ENCODE data around the gene LTBP2. TPM values are rescaled to one million over a fixed set of nuclear protein-coding genes. Genes with fewer than 3 reads are reported as not detected.

The LTBP2 gene
- total RNA-seq, 1 experiment from 2014 or later: 30.0 TPM

DNA sequence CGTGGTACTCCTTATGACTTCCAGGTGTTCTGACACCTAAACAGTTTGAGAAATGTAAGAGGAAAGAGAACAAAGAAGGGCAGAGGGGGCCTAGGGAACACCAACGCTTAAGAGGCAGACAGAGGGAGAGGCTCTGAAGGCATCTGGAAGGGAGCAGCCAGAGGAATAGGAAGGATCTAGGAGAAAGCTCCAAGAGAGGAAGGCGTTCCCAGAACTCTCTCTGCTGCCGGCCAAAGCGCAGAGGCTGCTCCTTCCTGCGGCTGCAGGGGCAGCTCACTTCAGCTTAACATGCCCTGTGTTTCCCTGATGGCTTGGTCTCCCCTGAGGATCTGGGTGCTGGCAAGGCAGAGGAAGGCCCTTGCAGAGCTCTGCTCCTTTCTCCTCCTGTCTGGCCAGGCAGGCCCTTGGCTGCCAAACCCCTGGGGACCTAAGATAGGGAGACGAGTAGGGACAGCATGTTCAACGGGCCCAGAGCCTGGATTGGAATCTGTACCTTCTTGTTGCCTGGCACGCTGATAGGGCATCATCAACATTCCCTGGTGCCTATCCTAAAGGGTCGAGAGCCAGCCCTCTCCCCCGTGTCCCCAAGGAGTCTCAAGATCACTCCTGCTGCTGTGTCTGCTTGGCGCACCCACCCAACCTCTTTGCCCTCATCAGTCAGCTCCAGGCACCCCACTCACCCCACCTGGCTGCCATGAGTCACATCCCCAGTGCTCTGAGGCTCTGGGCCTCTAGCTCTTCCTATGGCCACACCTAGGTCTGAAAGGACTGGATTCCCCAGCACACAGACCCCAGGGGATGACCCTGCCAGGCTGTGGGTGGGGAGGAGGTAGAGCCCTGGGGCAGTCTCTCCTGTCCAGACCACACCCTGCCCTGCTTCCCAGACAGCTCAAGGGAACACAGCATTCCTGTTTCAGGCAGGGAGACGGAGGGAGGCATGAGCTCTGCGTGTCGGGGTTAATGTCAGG is 45.6 kb downstream of the LTBP2 start:
- no peak for DNase-seq (ENCODE audit: low spot score)
- in situ Hi-C loops (cut with HindIII; ENCODE audit: low sequenced_read_pairs): no loop called here

DNA sequence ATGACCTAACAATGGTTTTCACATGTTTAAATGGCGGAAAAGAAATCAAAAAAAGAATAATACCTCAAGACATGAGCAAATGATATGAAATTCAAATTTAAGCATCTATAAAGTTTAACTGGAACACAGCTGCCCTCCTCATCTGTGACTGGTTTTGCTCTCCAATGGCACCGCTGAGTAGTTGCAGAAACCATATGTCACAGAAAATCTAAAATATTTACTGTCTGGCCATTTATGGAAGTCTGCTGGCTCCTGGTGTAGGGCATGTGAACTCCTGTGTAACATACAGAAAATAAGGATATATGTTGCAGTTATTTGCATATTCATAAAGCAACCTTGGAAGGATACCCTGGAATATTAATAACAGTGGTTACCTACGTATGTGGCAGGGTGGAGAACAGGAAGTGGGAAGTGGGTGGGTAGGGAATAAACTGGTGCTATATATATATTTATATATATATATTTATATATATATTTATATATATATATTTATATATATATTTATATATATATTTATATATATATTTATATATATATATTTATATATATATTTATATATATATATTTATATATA is 48.4 kb downstream of the LTBP2 start:
- in situ Hi-C loops (cut with HindIII; ENCODE audit: low sequenced_read_pairs): no loop called here
- DNase-seq (ENCODE audit: low spot score): no peak

DNA sequence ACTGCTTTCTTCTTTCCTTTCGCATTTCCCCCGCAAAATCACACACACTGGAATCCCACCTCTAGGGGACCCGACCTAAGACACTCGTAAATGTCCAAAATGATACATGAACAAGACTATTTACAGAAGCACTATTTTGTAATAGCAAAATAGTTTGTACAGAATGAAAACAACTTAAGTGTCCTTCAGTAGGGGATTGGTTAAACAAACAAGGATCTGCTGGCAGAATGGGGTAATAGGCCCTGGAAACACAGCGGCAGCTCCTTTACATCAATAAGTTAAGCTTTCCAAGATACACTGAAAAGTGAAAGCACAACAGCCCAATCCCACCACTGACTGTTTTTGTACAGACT is 48.8 kb downstream of the LTBP2 start:
- in situ Hi-C loops (cut with HindIII; ENCODE audit: low sequenced_read_pairs): no loop called here
- DNase-seq (ENCODE audit: low spot score): no peak

DNA sequence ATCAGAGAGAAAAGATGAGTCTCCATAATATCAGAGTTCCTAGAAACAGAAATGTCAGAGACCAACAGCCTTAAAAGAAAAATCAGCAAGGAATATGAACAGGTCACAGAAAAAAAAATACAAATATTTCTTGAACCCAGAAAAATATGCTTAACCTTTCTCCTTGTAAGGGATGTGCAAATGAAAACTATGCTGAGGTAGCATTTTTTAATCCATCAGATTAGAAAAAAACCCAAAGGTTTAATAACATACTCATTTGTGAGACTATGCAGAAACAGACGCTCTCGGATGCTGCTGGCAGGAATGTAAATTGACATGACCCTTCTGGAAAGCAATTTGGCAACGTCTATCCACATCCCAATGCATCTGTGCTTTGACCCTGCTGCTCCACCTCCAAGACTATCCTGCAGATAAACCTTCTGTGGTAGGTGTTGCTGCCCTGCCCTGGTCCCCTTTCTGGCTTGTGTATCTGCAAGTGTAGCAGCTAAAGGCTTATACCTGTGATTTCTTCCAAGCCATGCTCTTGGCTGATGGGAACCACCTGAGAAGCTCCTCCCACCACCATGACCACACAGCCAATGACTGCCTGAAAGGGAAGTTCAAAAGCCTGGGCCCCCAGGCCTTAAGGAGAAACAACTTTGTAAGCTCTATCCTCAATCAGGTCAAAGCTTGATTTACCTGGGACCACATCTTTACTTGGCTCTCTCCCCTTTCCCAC is 49.4 kb downstream of the LTBP2 start:
- DNase-seq (ENCODE audit: low spot score): no peak
- in situ Hi-C loops (cut with HindIII; ENCODE audit: low sequenced_read_pairs): no loop called here

DNA sequence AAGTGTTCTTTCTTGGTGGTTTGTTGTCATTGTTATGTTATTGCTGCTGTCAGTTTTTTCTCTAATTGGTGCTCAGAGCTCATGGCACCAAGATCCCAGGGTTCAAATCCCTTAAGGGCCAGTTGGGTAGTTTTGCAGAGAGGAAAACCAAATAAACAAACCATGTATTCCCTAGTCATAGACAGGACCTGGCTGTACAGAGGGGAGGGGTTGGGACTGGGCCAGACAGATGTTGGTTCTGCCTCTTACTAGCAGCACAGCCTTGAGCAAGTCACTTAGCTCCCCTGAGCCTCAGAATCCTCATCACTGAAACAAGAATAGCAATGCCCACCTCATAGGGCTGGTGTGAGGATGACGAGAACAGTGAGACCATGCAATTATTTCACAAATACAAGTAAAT is 53.4 kb downstream of the LTBP2 start:
- in situ Hi-C loops (cut with HindIII; ENCODE audit: low sequenced_read_pairs): no loop called here

DNA sequence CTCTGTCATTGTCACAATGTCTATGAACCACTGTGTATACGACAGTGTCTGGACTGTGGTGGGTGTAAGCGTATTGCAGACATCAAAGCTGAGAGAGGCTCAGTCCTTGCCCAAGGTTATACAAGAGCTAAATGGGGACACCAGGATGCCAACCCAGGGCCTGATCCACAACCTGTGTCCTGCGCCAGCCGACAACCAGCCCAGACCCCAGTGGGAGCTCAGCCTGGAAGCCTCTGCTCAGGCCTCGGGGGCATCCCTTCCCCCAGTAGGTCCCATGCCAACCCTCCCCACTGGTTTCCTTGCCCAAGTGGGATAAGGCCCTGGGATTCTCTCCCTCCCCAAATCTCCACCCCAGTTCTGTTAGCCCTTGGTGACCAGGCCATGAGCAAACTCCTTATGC is 54.3 kb downstream of the LTBP2 start:
- in situ Hi-C loops (cut with HindIII; ENCODE audit: low sequenced_read_pairs): no loop called here
- no peak for DNase-seq (ENCODE audit: low spot score)

More for the DNA sequence above, 53.4 kb downstream of the LTBP2 start:
- DNase-seq (ENCODE audit: low spot score): no peak

DNA sequence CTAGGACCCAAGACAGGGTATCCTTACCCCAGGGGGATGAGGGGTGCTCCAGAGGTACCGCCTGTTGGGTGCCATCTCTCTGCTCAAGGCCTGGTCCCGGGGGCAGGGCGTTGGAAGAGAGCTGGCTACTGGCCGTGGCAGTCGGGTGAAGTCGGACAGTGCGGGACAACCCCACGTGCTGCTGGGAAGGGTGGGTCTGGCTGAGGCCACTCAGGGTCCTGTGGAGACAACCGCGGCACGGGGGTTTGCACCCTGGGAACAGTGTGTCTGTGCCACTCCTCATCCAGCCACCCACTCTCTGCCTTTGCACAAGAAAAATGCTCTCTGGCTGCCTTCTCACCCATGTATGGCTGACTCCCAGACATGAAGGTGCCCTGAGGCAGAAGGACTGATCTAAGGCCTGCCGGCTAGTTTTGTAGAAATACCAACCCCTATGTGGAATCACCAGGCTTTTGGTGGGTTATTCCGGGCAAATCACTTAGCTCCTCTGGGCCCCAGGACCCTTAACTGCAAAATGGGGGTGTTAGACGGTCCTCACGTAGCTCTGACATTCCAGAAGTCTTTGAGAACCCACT is 56.5 kb downstream of the LTBP2 start:
- DNase-seq (ENCODE audit: low spot score): no peak
- in situ Hi-C loops (cut with HindIII; ENCODE audit: low sequenced_read_pairs): no loop called here

DNA sequence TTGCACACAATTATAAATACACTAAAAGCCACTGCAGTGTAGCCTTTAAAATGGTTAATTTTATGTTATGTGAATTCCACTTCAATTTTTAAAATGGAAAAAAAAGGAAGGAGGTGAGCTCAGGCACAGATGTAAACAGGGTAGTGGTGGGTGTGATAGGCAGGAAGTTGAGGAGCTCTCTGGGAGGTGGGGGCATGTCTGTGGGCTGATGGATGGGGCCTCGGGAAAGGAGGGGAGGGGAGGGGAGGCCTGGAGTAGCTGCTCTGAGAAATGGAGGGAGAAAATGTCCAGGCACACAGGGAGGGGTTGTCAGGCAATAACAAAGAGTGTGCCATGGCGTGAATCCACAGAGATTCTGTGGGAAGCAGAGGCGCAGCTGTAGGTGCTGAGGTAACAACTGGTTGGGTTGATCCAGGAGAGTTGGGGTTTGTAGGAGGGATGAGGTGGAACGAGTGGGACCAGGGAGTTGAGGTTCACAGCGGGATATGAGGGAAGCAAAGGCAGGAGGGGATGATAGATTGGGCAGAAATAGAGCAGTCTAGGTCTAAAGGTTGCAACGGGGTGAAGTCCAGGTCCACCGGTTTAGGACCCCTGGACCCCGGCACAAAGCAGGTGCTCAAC is 57.2 kb downstream of the LTBP2 start:
- in situ Hi-C loops (cut with HindIII; ENCODE audit: low sequenced_read_pairs): no loop called here
- DNase-seq (ENCODE audit: low spot score): no peak

DNA sequence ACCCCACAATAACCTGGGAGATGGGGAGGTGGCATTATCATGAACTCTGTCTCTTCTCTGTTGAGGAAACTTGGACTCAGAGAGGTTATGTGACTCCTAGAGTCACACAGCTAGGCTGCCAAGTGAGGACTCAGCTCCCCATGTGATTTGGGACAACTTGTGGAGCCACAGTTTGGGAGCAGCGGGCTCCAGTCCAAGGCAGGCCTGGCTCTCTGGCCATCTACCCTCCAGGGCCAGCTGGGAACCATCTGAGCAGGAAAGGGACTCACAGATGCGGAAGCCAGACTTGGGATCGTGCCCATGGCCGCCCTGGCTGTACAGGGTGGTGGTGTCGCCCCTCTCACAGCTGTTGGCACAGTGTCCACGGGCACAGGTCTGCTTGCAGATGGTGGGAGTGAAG is 59.4 kb downstream of the LTBP2 start:
- DNase-seq (ENCODE audit: low spot score): no peak
- in situ Hi-C loops (cut with HindIII; ENCODE audit: low sequenced_read_pairs): no loop called here

DNA sequence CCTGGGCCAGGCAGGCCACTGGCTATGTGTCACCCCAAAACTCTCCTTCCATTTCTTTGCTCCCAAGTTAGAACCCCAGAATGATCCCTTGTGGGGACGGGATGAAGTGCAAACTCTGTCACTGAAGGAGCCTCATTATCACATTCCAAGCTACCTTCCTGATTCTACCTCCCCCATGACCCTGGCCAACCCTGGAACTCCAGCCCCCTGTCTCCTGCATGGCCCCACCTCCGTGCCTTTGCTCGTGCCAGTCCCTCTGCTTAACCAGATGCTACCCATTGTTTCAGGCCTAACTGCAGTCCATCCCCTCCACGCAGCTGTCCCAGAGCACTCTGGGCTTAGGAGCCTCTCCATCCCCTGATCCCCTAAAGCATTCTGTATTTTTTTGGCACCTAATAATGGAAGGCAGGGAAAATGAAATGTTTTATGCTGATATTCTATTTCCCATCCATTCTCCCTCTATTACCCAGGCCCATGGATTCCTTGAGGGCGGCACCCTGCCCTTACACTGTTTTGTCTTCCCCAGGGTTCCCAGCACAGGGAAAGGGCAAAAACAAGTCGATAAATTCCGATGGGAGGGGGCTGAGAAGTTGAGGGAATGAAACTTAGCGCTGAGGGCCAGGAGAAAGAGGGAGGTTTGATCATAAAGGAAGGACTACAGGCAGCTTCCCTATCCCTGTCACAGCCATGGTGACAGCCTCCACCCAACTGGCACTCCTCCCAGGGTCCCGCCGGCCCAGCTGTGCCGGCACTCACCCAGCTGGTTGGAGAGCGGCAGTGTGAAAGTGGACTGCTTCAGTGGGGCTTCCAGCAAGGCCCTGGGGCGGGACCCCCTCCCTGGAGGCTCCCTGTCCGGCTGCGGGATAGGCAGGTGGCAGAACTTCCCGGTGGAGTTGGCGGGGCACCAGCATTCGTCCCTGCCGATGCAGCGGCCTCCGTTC is 60.3 kb downstream of the LTBP2 start:
- in situ Hi-C loops (cut with HindIII; ENCODE audit: low sequenced_read_pairs): no loop called here
- DNase-seq (ENCODE audit: low spot score): no peak

DNA sequence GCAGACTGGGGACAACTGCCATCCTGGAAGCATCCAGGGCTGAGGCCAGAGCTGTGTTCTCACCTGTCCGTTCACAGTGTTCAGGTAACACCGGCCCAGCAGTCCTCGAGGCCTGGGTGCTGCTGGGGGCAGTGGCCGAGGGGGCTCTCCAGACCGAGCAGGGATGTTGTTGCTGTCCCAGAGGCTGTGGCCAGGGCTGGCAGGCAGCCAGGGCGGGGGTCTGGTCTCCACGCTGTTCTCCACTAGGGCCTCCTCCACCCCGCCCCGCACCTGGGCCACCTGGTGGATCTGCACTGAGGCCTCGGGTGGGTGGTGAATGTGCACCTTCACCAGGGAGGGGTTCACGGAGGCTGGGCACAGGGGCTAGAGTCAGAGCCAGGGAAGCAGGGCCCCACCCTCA is 61.0 kb downstream of the LTBP2 start:
- in situ Hi-C loops (cut with HindIII; ENCODE audit: low sequenced_read_pairs): no loop called here
- DNase-seq (ENCODE audit: low spot score): no peak

DNA sequence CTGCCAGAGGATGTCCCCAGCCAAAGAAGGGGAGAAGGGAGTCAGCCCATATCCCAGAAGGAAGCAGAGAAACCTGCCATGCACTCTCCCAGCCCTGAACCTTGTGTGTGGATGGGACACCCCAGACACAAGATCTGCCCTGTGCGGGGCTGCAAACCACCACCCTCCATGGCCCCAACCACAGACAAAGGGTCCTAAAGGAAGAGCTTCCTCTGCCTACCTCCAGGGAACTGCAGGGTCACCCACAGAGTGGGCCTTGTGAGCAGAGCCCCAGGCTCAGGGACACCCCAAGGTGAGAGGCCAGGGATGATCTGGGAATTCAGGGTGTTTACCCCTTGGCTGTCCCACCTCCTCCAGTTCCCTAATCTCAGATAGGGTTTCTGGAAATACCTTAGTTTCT is 62.0 kb downstream of the LTBP2 start:
- in situ Hi-C loops (cut with HindIII; ENCODE audit: low sequenced_read_pairs): no loop called here
- no peak for DNase-seq (ENCODE audit: low spot score)

DNA sequence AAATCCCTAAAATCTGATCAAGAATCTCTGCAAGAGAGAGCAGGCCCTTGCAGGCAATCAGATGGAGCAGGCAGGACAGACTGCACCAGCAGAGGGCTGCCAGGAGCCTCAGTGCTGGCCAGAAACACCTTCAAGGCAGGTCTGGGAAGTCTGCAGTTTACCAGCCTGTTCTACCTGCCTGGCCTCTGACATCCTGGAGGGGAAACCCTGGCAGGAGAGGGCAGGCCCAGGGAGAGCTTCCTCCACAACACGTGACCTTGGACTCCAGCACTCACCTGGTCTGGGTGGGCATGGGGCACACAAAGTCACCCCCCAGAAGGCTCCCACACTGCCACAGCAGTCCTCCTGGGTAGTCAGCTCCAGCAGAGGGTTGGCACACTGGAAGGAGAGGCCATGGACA is 62.4 kb downstream of the LTBP2 start:
- no peak for DNase-seq (ENCODE audit: low spot score)
- in situ Hi-C loops (cut with HindIII; ENCODE audit: low sequenced_read_pairs): no loop called here

DNA sequence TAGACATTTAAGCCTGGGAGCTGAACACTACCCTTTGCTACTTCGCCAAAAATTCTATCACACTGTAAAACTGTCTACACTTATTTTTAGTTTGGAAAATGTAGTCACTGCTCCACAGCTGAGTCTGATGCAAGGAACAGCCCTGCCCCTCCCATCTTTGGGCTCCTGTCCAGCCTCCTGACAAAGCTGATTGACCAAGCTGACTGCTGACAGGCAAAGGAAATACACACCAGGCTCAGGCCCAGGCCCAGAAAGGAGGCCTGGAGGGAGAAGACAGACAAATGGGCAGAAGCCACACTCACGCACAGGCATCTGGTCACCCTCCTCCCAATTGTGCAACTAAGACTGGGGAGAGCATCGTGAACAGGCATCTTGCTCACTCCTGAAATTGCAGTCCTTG is 63.2 kb downstream of the LTBP2 start:
- in situ Hi-C loops (cut with HindIII; ENCODE audit: low sequenced_read_pairs): no loop called here
- no peak for DNase-seq (ENCODE audit: low spot score)

DNA sequence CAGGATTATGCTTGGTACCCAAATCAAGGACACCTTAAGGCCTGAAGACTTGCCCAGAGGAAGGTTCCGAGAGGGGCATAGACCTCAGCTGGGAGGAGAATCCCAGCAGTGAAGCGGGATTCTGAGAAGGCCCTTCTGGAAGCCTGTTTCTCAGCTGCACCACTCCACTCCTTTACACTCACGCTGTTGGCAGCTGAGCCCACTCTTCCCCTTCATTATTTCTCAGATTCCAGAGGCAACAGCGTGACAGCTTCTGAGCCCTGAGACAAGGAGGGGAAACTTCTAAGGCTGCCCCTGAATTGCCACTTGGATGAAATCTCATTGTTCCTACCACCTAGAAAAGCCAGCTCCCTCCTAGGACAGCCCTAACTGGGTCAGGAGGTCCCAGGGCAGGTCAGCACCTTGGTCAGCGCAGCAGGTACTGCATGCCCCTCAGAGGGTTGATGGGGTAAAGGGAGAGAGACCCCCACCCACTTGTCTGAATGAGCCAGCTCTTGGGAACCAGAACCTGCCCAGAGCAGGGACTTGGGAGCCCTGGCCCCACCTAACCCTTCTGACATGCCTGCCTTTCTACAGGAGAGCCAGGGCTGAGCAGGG is 64.6 kb downstream of the LTBP2 start:
- DNase-seq (ENCODE audit: low spot score): no peak
- in situ Hi-C loops (cut with HindIII; ENCODE audit: low sequenced_read_pairs): no loop called here

DNA sequence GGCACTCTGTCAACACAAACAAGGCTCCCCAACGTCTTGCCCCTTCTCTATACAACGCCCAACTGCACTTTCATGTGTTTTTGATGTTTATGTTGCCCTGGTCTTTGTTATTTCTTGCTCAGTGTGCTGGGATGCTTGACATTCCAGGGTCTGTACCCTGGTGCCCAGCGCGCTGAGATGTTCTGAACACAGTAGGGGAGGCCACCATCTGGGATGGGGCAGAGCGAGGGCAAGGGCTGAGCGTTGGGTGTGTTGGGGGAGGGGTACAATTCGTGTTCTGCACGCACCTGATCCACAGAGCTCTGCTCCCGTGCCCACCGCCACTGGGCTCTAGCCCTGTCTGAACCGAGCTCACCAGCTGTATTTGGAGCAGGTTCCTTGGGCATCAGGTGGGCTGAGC is 65.6 kb downstream of the LTBP2 start:
- in situ Hi-C loops (cut with HindIII; ENCODE audit: low sequenced_read_pairs): no loop called here
- no peak for DNase-seq (ENCODE audit: low spot score)

DNA sequence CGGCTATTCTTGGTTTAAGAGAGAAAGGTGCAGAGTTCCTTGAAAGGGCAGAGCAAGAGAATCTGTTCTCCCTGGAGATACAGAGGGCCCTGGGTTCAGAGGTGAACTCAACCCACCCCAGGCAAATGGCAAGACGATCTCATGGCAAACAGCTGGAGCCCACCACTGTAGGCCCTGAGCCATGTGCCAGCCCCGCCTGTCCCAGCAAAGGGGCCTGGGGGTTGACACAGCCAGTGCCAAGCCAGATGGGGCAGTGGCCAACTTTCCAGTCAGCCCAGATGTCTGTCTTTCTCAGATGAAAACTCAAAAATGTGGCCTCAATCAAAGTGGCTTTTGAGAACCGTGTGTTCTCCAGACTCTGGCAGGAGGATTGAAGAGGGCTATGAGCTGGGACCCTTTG is 66.7 kb downstream of the LTBP2 start:
- DNase-seq (ENCODE audit: low spot score): no peak
- in situ Hi-C loops (cut with HindIII; ENCODE audit: low sequenced_read_pairs): no loop called here

DNA sequence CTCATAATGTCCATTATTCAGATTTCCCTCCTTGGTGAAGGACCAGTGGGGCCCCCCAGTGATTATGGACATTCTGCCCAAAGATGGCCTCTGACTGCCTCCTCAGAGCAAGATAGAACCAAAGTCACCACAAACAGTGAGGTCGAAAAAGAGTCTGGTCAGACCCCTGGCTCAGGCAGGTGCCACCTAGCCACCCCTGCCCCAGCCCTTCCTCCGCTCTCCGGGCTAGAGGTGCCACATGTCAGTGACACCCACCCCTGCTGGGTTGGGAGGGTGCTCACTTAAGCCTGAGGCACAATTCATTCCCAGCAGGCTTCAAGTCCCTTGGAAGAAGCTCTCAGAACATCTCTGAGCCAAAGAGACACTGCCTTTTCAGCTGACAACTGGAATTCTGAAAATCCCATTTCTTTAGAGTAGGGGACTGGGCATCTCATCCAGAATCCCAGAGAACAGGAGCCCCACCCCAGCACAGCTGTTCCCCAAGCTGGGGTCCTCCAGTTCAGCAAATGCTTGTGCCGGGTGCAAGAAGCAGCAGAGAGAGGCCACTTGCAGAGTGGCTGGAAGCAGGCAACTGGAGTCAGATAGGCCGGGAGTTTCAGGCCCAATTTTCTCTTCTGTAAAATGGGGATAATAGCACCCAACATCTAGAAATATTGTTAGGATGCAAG is 68.1 kb downstream of the LTBP2 start:
- DNase-seq (ENCODE audit: low spot score): no peak
- in situ Hi-C loops (cut with HindIII; ENCODE audit: low sequenced_read_pairs): no loop called here

Data from G401 (cell line).